Gastrocnemius medialis (tissue), 4 donors: ENCODE measurements around the gene PTPRM.

Experiments
- CTCF ChIP-seq, 5 experiments: fragments of 450-650 bp in 3 of 5; fragments of 200-600 bp in 2 of 5; sonication (generic) in 2 of 5; IDR thresholded peaks in 4 of 5; conservative IDR thresholded peaks in 1 of 5; 1 replicate in 4 of 5; 2 replicates in 1 of 5; pipeline ENCODE4 v1.5.1; 2016 to 2019; ENCODE audit warnings: antibody characterized with exemption in 5 of 5, mild to moderate bottlenecking in 3 of 5, moderate library complexity in 3 of 5
- POLR2A ChIP-seq, 2 donors: fragments of 450-650 bp; IDR thresholded peaks; one replicate each; pipeline ENCODE4 v1.6.1; 2017; ENCODE audit warnings: antibody characterized with exemption in 2 of 2, mild to moderate bottlenecking in 2 of 2, moderate library complexity in 2 of 2

DNA sequence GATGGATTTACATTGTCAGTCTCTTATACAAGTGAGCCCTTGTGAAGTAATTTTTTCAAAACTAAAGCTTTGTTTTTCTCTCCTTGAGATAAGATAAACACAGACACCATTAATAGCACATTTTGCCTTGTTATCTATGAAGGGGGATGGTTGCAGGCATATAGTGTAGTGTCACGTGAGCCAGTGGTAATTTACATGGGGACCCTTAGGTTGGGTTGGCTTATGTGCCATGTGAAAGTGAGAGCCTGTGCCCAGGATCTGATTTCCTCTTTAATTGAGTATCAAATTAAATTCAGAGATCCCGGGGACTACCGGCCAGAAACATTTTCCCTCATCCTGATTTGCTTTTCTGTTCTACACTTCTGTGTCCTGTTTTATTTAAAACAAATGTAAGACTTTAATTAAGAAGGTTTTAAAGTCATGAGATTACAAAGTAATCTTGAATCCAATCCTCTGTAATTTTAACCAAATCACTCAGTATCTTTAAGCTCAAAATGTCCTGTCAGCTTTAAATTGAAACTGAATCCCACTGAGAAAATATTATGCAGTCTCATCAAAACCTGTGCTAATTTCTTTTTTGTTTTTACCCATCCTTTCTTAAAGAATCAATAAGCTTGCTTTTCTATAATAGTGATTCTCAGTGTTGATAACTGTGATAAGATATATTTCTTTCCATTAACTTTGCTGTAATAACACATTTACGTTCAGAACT, 63.8 kb downstream of the PTPRM start:
- TF ChIP-seq CTCF (IDR thresholded peaks at IDR 0.05 in 4 of 5, conservative IDR thresholded peaks at IDR 0.05 in 1 of 5) (no peak), POLR2A (IDR thresholded peaks at IDR 0.05) (no peak)
